Fibroblast of upper back skin (primary cell): ENCODE results near the gene DENND1B.
"Not testable (repeated sequence)": the region's sequence is repeated elsewhere in the genome, so short reads cannot be mapped to it uniquely, and the experiment has no call there.

Source experiments
- DNase-seq: peaks from one replicate; pipeline ENCODE4 v3.0.0-alpha.2; 2013

The DENND1B gene

GRCh38 chr1:197619008-197619640 lies 156.2 kb downstream of the DENND1B start:
- DNase-seq, result peak; percentile 38

- DNase-seq, result peak; percentile 52
Measured at GRCh38 chr1:197618061-197618460, 157.2 kb downstream of the DENND1B start.

GRCh38 chr1:197615693-197616011 lies 159.6 kb downstream of the DENND1B start:
- DNase-seq, result no peak

- DNase-seq, result peak; percentile 48
Measured at GRCh38 chr1:197614916-197615692, 160.2 kb downstream of the DENND1B start.

- DNase-seq, result no peak
Measured at GRCh38 chr1:197606168-197606845, 169.0 kb downstream of the DENND1B start.

- DNase-seq, result no peak
Measured at GRCh38 chr1:197604302-197604701, 171.0 kb downstream of the DENND1B start.

GRCh38 chr1:197600751-197601150 lies 174.5 kb downstream of the DENND1B start:
- no peak for DNase-seq

GRCh38 chr1:197599789-197600188 lies 175.5 kb downstream of the DENND1B start:
- DNase-seq, result no peak

- DNase-seq, result no peak
Measured at GRCh38 chr1:197598935-197599334, 176.3 kb downstream of the DENND1B start.

GRCh38 chr1:197595304-197595904 lies 179.9 kb downstream of the DENND1B start:
- DNase-seq, result no peak

- DNase-seq, result no peak
Measured at GRCh38 chr1:197590687-197591086, 184.6 kb downstream of the DENND1B start.

GRCh38 chr1:197585809-197586208 lies 189.5 kb downstream of the DENND1B start:
- no peak for DNase-seq

GRCh38 chr1:197577580-197577979 lies 197.7 kb downstream of the DENND1B start:
- DNase-seq, result peak; percentile 13

GRCh38 chr1:197575531-197575930 lies 199.7 kb downstream of the DENND1B start:
- DNase-seq, result not testable (repeated sequence)

- DNase-seq, result no peak
Measured at GRCh38 chr1:197572169-197572568, 203.1 kb downstream of the DENND1B start.

- no peak for DNase-seq
Measured at GRCh38 chr1:197567442-197567841, 207.8 kb downstream of the DENND1B start.

- no peak for DNase-seq
Measured at GRCh38 chr1:197561041-197561440, 214.2 kb downstream of the DENND1B start.

- DNase-seq, result no peak
Measured at GRCh38 chr1:197559655-197560054, 215.6 kb downstream of the DENND1B start.

GRCh38 chr1:197559244-197559643 lies 216.0 kb downstream of the DENND1B start:
- no peak for DNase-seq

- DNase-seq, result peak; percentile 37
Measured at GRCh38 chr1:197557302-197557701, 218.0 kb downstream of the DENND1B start.

GRCh38 chr1:197553281-197553680 lies 222.0 kb downstream of the DENND1B start:
- no peak for DNase-seq

- DNase-seq, result no peak
Measured at GRCh38 chr1:197546989-197547388, 228.3 kb downstream of the DENND1B start.

- DNase-seq, result no peak
Measured at GRCh38 chr1:197544553-197544952, 230.7 kb downstream of the DENND1B start.

- no peak for DNase-seq
Measured at GRCh38 chr1:197544130-197544529, 231.2 kb downstream of the DENND1B start.
